ENCODE measurements around the gene DNASE1L1.

DNASE1L1 gene

GRCh38 chrX:154379569-154379951, 29.5 kb downstream of the DNASE1L1 start:
- Histone ChIP-seq H3K4me2 (ENCODE audit: low read depth, low read length, poor library complexity, severe bottlenecking) (peak overlapping the region; percentile 85), H4K20me1 (ENCODE audit: insufficient read depth, low read length, poor library complexity, severe bottlenecking) (peaks cover 4% of the 10 kb centered on the region), H3K4me3 (ENCODE audit: low read length, poor library complexity, severe bottlenecking) (peak overlapping the region; percentile 86), H3K27me3 (ENCODE audit: insufficient read depth, low read length, poor library complexity, severe bottlenecking) (no peaks in the 10 kb centered on the region), H3K79me2 (ENCODE audit: insufficient read depth, low read length) (peaks cover 18% of the 10 kb centered on the region; the same call in 1 of the 2 replicates), H2AFZ (ENCODE audit: low read length) (0 out of 2 replicates have a peak overlapping the region, but pooled peaks have one; percentile 33), H3K9ac (ENCODE audit: low read depth, low read length, poor library complexity, severe bottlenecking) (peak overlapping the region; percentile 98), H3K9me3 (ENCODE audit: insufficient read depth, low read depth, low read length) (no peaks in the 10 kb centered on the region), H3F3A (ENCODE audit: low read depth) (no peaks in the 10 kb centered on the region), H3K9me2 (replicated peaks; ENCODE audit: low read depth, low read length) (no peaks in the 10 kb centered on the region), H3K4me1 (ENCODE audit: insufficient read depth, low read length, poor library complexity, severe bottlenecking) (peaks cover 6% of the 10 kb centered on the region), H3K36me3 (ENCODE audit: insufficient read depth, low read length) (no peaks in the 10 kb centered on the region)
- no peak for TF ChIP-seq CTCF (conservative IDR thresholded peaks at IDR 0.05; ENCODE audit: low read length)

GRCh38 chrX:154378799-154379568, 30.1 kb downstream of the DNASE1L1 start, which contains the start of gene EMD:
Gene EMD (plus strand): TSS chrX:154379295. CDS start chrX:154379485, 190 bp downstream.
- Histone ChIP-seq H3K4me2 (ENCODE audit: low read depth, low read length, poor library complexity, severe bottlenecking) (peak within 1 kb of the TSS; percentile 85), H2AFZ (ENCODE audit: low read length) (0 out of 2 replicates have a peak within 1 kb of the TSS, but pooled peaks have one; percentile 43), H3K9me2 (replicated peaks; ENCODE audit: low read depth, low read length) (no peaks in the 10 kb centered on the region), H3K27me3 (ENCODE audit: insufficient read depth, low read length, poor library complexity, severe bottlenecking) (no peaks in the 10 kb centered on the region), H3K9me3 (ENCODE audit: insufficient read depth, low read depth, low read length) (no peaks in the 10 kb centered on the region), H3F3A (ENCODE audit: low read depth) (no peaks in the 10 kb centered on the region), H3K9ac (ENCODE audit: low read depth, low read length, poor library complexity, severe bottlenecking) (peak within 1 kb of the TSS; percentile 98), H3K79me2 (ENCODE audit: insufficient read depth, low read length) (peaks cover 18% of the 10 kb centered on the region; the same call in 1 of the 2 replicates), H3K36me3 (ENCODE audit: insufficient read depth, low read length) (no peaks in the 10 kb centered on the region), H4K20me1 (ENCODE audit: insufficient read depth, low read length, poor library complexity, severe bottlenecking) (peaks cover 4% of the 10 kb centered on the region), H3K4me3 (ENCODE audit: low read length, poor library complexity, severe bottlenecking) (peak within 1 kb of the TSS; percentile 86), H3K4me1 (ENCODE audit: insufficient read depth, low read length, poor library complexity, severe bottlenecking) (peaks cover 6% of the 10 kb centered on the region)
- no peak for TF ChIP-seq CTCF (conservative IDR thresholded peaks at IDR 0.05; ENCODE audit: low read length)
- no peak for TF ChIP-seq EZH2phosphoT487 (IDR thresholded peaks at IDR 0.05; ENCODE audit: borderline replicate concordance)

GRCh38 chrX:154378059-154378798, 30.8 kb downstream of the DNASE1L1 start:
- Histone ChIP-seq H3K4me2 (ENCODE audit: low read depth, low read length, poor library complexity, severe bottlenecking) (peak overlapping the region; percentile 81), H3K27me3 (ENCODE audit: insufficient read depth, low read length, poor library complexity, severe bottlenecking) (no peaks in the 10 kb centered on the region), H3F3A (ENCODE audit: low read depth) (no peaks in the 10 kb centered on the region), H2AFZ (ENCODE audit: low read length) (0 out of 2 replicates have a peak overlapping the region, but pooled peaks have one; percentile 43), H3K9me2 (replicated peaks; ENCODE audit: low read depth, low read length) (no peaks in the 10 kb centered on the region), H3K4me3 (ENCODE audit: low read length, poor library complexity, severe bottlenecking) (peak overlapping the region; percentile 76), H3K9me3 (ENCODE audit: insufficient read depth, low read depth, low read length) (no peaks in the 10 kb centered on the region), H3K4me1 (ENCODE audit: insufficient read depth, low read length, poor library complexity, severe bottlenecking) (peaks cover 6% of the 10 kb centered on the region), H3K36me3 (ENCODE audit: insufficient read depth, low read length) (no peaks in the 10 kb centered on the region), H3K79me2 (ENCODE audit: insufficient read depth, low read length) (peaks cover 18% of the 10 kb centered on the region; the same call in 1 of the 2 replicates), H4K20me1 (ENCODE audit: insufficient read depth, low read length, poor library complexity, severe bottlenecking) (peaks cover 4% of the 10 kb centered on the region), H3K9ac (ENCODE audit: low read depth, low read length, poor library complexity, severe bottlenecking) (peak overlapping the region; percentile 89)
- TF ChIP-seq CTCF (conservative IDR thresholded peaks at IDR 0.05; ENCODE audit: low read length) (no peak), EZH2phosphoT487 (IDR thresholded peaks at IDR 0.05; ENCODE audit: borderline replicate concordance) (no peak)
